ENCODE results near the gene MFSD1. TPM values are rescaled to one million over a fixed set of nuclear protein-coding genes. Genes with fewer than 3 reads are reported as not detected.

The MFSD1 gene
- total and polyA plus RNA-seq, 2 of the 13 experiments (the other 11 are each of a cell fraction or from before 2014, with no cell fraction given) = 17.3 to 37.9 TPM

- ChIA-PET POLR2A (no interaction called here), CTCF (ENCODE audit: low intra/inter-chr PET ratio, low total read pairs) (no interaction called here)
- H3K4me2 ChIP-seq (ENCODE audit: low read depth, low read length) = no peak overlapping the region
- ATAC-seq (no peak), DNase-seq (ENCODE audit: low spot score) (no peak), FAIRE-seq (no peak)
- no peaks in the 10 kb centered on the region for H3K4me1 ChIP-seq (ENCODE audit: insufficient read depth, low read length)
- no peaks in the 10 kb centered on the region for H3K9me3 ChIP-seq (ENCODE audit: low read length)
- no peak overlapping the region for H3K27ac ChIP-seq (ENCODE audit: extremely low read length, insufficient read depth, low read length)
- in situ Hi-C loops (cut with HindIII; ENCODE audit: extremely low pct_ligation_motif_present, low pct_unique_long_range_greater_than_20kb) (loop anchor here (25.0 kb wide), 1 partner anchor 246 kb away; no protein-coding TSS in a partner anchor), intact Hi-C loops (cut with micrococcal nuclease; ENCODE audit: unreplicated experiment) (no loop called here)
- WGBS (ENCODE audit: low lambda C conversion rate) = 83% methylated on average over 2 of the region's 2 CpGs
- no peak for TF ChIP-seq NFKB2 (CRISPR knock-in tag; IDR thresholded peaks at IDR 0.05; ENCODE audit: borderline replicate concordance)
- no peaks in the 10 kb centered on the region for H3K27me3 ChIP-seq (ENCODE audit: control insufficient read depth in 1 of 2, insufficient read depth in 2 of 2, low read length in 2 of 2)
- no peaks in the 10 kb centered on the region for H4K20me1 ChIP-seq (ENCODE audit: insufficient read depth, low read length)
- BruUV-seq (replicated peaks) = no TSS peak
- H3K79me2 ChIP-seq (ENCODE audit: insufficient read depth, low read length) = no peaks in the 10 kb centered on the region
- H3K9ac ChIP-seq (ENCODE audit: insufficient read depth, low read depth, low read length) = no peak overlapping the region
- H3K36me3 ChIP-seq (replicated peaks in 1 of 2; ENCODE audit: control insufficient read depth in 1 of 2, insufficient read depth in 2 of 2, low read length in 2 of 2) = no peaks in the 10 kb centered on the region
- no peak overlapping the region for H2AFZ ChIP-seq (ENCODE audit: low read length)
- H3K4me3 ChIP-seq (replicated peaks in 1 of 3; ENCODE audit: insufficient read depth in 1 of 3, low read depth in 2 of 3, low read length in 3 of 3) = no peak overlapping the region
Measured at GRCh38 chr3:158783051-158783450, 18.8 kb upstream of the MFSD1 start.

- in situ Hi-C loops (cut with HindIII; ENCODE audit: extremely low pct_ligation_motif_present, low pct_unique_long_range_greater_than_20kb) = loop anchor here (5.0 to 25.0 kb wide), 2 partner anchors 129 to 249 kb away; no protein-coding TSS in a partner anchor
- 59% methylated on average over 3 of the region's 3 CpGs for WGBS (ENCODE audit: low lambda C conversion rate)
- POLR2A ChIA-PET = no interaction called here
Measured at GRCh38 chr3:158785972-158786371, 15.9 kb upstream of the MFSD1 start.

More at GRCh38 chr3:158785972-158786371, 15.9 kb upstream of the MFSD1 start:
- no peak for DNase-seq (ENCODE audit: low spot score)
- H3K4me1 ChIP-seq (ENCODE audit: insufficient read depth, low read length) = 0 out of 2 replicates have a peak, but pooled peaks cover 5% of the 10 kb centered on the region
- no TSS peak for BruUV-seq (replicated peaks)
- H3K79me2 ChIP-seq (ENCODE audit: insufficient read depth, low read length) = no peaks in the 10 kb centered on the region
- intact Hi-C loops (cut with micrococcal nuclease; ENCODE audit: unreplicated experiment) = no loop called here
- H3K9me3 ChIP-seq (ENCODE audit: low read length) = no peaks in the 10 kb centered on the region
- no peak overlapping the region for H3K4me2 ChIP-seq (ENCODE audit: low read depth, low read length)
- CTCF ChIA-PET (ENCODE audit: low intra/inter-chr PET ratio, low total read pairs) = no interaction called here
- H3K36me3 ChIP-seq (replicated peaks in 1 of 2; ENCODE audit: control insufficient read depth in 1 of 2, insufficient read depth in 2 of 2, low read length in 2 of 2) = no peaks in the 10 kb centered on the region
- no peak for ATAC-seq
- H3K27ac ChIP-seq (ENCODE audit: extremely low read length, insufficient read depth, low read length) = no peak overlapping the region
- H3K27me3 ChIP-seq (ENCODE audit: control insufficient read depth in 1 of 2, insufficient read depth in 2 of 2, low read length in 2 of 2) = no peaks in the 10 kb centered on the region
- no peak for FAIRE-seq
- no peak for TF ChIP-seq ZNF703 (CRISPR knock-in tag; IDR thresholded peaks at IDR 0.05; ENCODE audit: borderline replicate concordance)
- TF ChIP-seq ZFP1 (CRISPR knock-in tag; IDR thresholded peaks at IDR 0.05) = peak; percentile 40; the same call in 1 of the 2 replicates
- H3K4me3 ChIP-seq (replicated peaks in 1 of 3; ENCODE audit: insufficient read depth in 1 of 3, low read depth in 2 of 3, low read length in 3 of 3) = no peak overlapping the region
- H3K9ac ChIP-seq (ENCODE audit: insufficient read depth, low read depth, low read length) = no peak overlapping the region
- H2AFZ ChIP-seq (ENCODE audit: low read length) = no peak overlapping the region
- no peaks in the 10 kb centered on the region for H4K20me1 ChIP-seq (ENCODE audit: insufficient read depth, low read length)

Measured in HepG2 (cell line).